Stimulated activated CD4-positive, alpha-beta T cell treated with anti-CD3 and anti-CD28 coated beads, Interleukin-4, amount 100 ng/mL, for 48 hours (primary cell): ENCODE data around the gene DOLPP1.
A peak's percentile ranks its signal among the peaks of the same experiment; 100 is the strongest.

ENCODE experiments used
- DNase-seq, 2 donors: peaks; one replicate each; pipeline ENCODE4 v3.0.0-alpha.2; 2020; ENCODE audit warnings: low read depth in 2 of 2

DOLPP1 gene

DNA sequence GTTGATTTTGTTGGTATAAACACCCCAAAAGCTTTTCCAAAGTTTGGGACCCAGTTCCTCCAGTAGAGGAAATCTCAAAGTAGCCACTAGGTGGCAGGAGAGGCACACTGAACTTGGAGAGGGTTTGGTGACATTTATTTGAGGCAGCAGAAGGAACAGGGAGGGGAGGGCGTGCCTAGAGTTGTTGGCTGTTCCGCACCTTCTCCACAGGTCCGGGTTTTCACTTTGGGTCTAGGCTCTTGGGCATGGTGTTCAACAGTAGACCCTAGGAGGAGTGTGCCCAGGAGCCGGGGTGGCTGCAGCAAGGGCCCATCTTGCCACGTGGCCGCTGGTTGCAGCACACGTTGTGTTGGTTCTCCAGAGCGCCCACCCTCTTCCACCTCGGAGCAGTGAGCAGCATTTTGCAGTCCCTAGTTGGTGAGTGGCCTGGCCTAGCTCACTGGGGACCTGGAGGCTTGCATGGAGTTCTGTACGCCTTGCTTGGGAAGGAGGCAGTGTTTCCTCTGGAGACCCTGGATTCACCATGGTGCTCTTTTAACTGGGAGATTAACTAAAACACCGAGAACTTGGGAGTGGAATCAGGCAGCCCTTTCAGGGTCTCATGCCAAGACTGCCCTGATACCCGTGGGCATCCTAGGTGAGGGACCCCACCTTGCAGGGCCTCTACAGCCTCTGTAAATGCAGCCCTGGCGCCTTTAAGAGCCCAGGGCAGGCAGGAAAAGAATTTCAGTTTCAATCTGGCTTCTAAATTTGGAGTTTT, 58.5 kb downstream of the DOLPP1 start:
- DNase-seq: peak; percentile 51 to 68

DNA sequence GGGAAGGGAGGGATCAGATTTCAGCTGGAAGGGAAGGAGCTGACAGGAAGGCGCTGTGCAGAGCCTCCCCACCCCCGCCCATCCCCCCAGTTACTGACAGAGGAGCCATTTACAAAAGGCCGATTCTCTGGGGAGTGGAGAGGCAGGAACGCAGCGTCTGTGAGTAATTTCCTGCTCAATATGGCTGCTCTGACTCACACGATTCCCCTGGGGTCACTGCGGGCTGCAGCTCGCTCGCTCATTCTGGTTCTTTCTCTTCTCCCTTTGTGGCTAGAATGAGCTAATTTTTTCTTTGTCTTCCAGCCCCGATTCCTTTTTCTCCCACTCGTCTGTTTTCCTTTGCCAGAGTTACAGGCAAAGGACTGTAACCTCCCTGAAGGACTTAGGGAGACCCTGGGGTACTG, 59.1 kb downstream of the DOLPP1 start:
- DNase-seq: peak; percentile 59 to 77
